ENCODE measurements around the gene HOXB3. TPM values are rescaled to one million over a fixed set of nuclear protein-coding genes. Genes with fewer than 3 reads are reported as not detected.

The HOXB3 gene
- polyA plus RNA-seq, 1 experiment = 33.0 TPM

- Histone ChIP-seq H3K9me3 (ENCODE audit: control insufficient read depth, insufficient read depth, low read length) (peaks cover 4% of the 10 kb centered on the region; the same call in 1 of the 2 replicates), H3K27ac (ENCODE audit: low read depth, low read length) (no peak overlapping the region), H3K4me3 (ENCODE audit: low read depth, low read length) (no peak overlapping the region), H3K27me3 (ENCODE audit: control insufficient read depth, insufficient read depth, low read length) (no peaks in the 10 kb centered on the region)
- no peak for TF ChIP-seq CTCF (IDR thresholded peaks at IDR 0.05; ENCODE audit: low read depth, low read length)
- POLR2A ChIA-PET = no interaction called here
- DNase-seq (ENCODE audit: low read depth, low spot score) = no peak
- CTCF ChIA-PET = no interaction called here
Measured at GRCh38 chr17:48528153-48528935, 61.7 kb downstream of the HOXB3 start.

- ChIA-PET CTCF (no interaction called here), POLR2A (no interaction called here)
- no peak overlapping the region for H3K4me3 ChIP-seq (ENCODE audit: low read depth, low read length)
- H3K27ac ChIP-seq (ENCODE audit: low read depth, low read length) = no peak overlapping the region
- H3K27me3 ChIP-seq (ENCODE audit: control insufficient read depth, insufficient read depth, low read length) = no peaks in the 10 kb centered on the region
- TF ChIP-seq CTCF (IDR thresholded peaks at IDR 0.05; ENCODE audit: low read depth, low read length) = no peak
- no peak for DNase-seq (ENCODE audit: low read depth, low spot score)
- H3K9me3 ChIP-seq (ENCODE audit: control insufficient read depth, insufficient read depth, low read length) = peaks cover 4% of the 10 kb centered on the region; the same call in 1 of the 2 replicates
Measured at GRCh38 chr17:48527547-48527932, 62.5 kb downstream of the HOXB3 start.

- ChIA-PET POLR2A (no interaction called here), CTCF (no interaction called here)
- no peak for DNase-seq (ENCODE audit: low read depth, low spot score)
- H3K4me3 ChIP-seq (ENCODE audit: low read depth, low read length) = no peak overlapping the region
- H3K27ac ChIP-seq (ENCODE audit: low read depth, low read length) = no peak overlapping the region
- peaks cover 4% of the 10 kb centered on the region; the same call in 1 of the 2 replicates for H3K9me3 ChIP-seq (ENCODE audit: control insufficient read depth, insufficient read depth, low read length)
- no peak for TF ChIP-seq CTCF (IDR thresholded peaks at IDR 0.05; ENCODE audit: low read depth, low read length)
- no peaks in the 10 kb centered on the region for H3K27me3 ChIP-seq (ENCODE audit: control insufficient read depth, insufficient read depth, low read length)
Measured at GRCh38 chr17:48526608-48527546, 63.2 kb downstream of the HOXB3 start.

- peak; percentile 55 for TF ChIP-seq CTCF (IDR thresholded peaks at IDR 0.05; ENCODE audit: low read depth, low read length)
- ChIA-PET POLR2A (interaction anchor here (0.8 to 1.9 kb wide), 2 partner anchors 19 to 50 kb away, joined by 4 to 5 read pairs; no protein-coding TSS in a partner anchor), CTCF (interaction anchor here (1.5 to 1.8 kb wide), 3 partner anchors 18 to 22 kb away, joined by 4 to 12 read pairs (median 8); no protein-coding TSS in a partner anchor)
- Histone ChIP-seq H3K27ac (ENCODE audit: low read depth, low read length) (no peak overlapping the region), H3K4me3 (ENCODE audit: low read depth, low read length) (no peak overlapping the region), H3K27me3 (ENCODE audit: control insufficient read depth, insufficient read depth, low read length) (no peaks in the 10 kb centered on the region), H3K9me3 (ENCODE audit: control insufficient read depth, insufficient read depth, low read length) (peaks cover 4% of the 10 kb centered on the region; the same call in 1 of the 2 replicates)
- DNase-seq (ENCODE audit: low read depth, low spot score) = no peak
Measured at GRCh38 chr17:48523010-48523409, 67.0 kb downstream of the HOXB3 start.

All from AG04450 (cell line).